B cell (primary cell): ENCODE data around the gene POLR2C. TPM values are rescaled to one million over a fixed set of nuclear protein-coding genes. Genes with fewer than 3 reads are reported as not detected.

Experiments used
- ATAC-seq: fragments of 200-7000 bp; cut with Tn5 transposase; one replicate; pipeline ENCODE4 v1.10.0; 2021; ENCODE audit warnings: low read depth, mild to moderate bottlenecking, moderate number of reproducible peaks, moderate library complexity
- CTCF ChIA-PET: fragments of 350-600 bp; sonication (Branson Sonifier 250); formaldehyde crosslinking; loops from one replicate; lab custom pipeline; 2021; ENCODE audit warnings: antibody characterized with exemption, inconsistent platforms; lab: Charles Lee
- POLR2A ChIA-PET: fragments of 350-600 bp; sonication (Branson Sonifier 250); formaldehyde crosslinking; loops from one replicate; lab custom pipeline; 2021; ENCODE audit warnings: antibody characterized with exemption; lab: Charles Lee
- DNase-seq: peaks from one replicate; pipeline ENCODE4 v3.0.0; 2013
- H2AFZ ChIP-seq: 2 replicates; pipeline ENCODE4 v1.6.1; 2012; ENCODE audit warnings: mild to moderate bottlenecking, low read depth, low read length; ENCODE audit not compliant: insufficient read depth, poor library complexity, severe bottlenecking
- H3K27ac ChIP-seq, 2 donors: 1 replicate in 1 of 2; 2 replicates in 1 of 2; pipeline ENCODE4 v1.5.1; 2012 to 2013; ENCODE audit warnings: low read length in 2 of 2, mild to moderate bottlenecking in 2 of 2, moderate library complexity in 1 of 2
- H3K27me3 ChIP-seq, 4 experiments: fragments of 200-600 bp in 1 of 4; sonication (generic) in 1 of 4; replicated peaks in 1 of 4; 1 replicate in 2 of 4; 2 replicates in 2 of 4; pipeline versions ENCODE4 v1.6.1 to v1.7.0; 2013 to 2016; ENCODE audit warnings: low read length in 3 of 4, mild to moderate bottlenecking in 2 of 4, mixed read lengths in 1 of 4, moderate library complexity in 1 of 4; ENCODE audit not compliant: insufficient read depth in 4 of 4, control insufficient read depth in 3 of 4; ENCODE audit errors: control extremely low read depth in 1 of 4
- H3K36me3 ChIP-seq, 2 experiments: replicated peaks in 1 of 2; 1 replicate in 1 of 2; 2 replicates in 1 of 2; pipeline versions ENCODE4 v1.6.1 to v1.7.1; 2013; ENCODE audit warnings: low read length in 1 of 2; ENCODE audit not compliant: insufficient read depth in 2 of 2, control insufficient read depth in 1 of 2; ENCODE audit errors: control extremely low read depth in 1 of 2, extremely low read depth in 1 of 2
- H3K4me1 ChIP-seq, 2 donors: fragments of 200-600 bp in 1 of 2; sonication (generic) in 1 of 2; 1 replicate in 1 of 2; 2 replicates in 1 of 2; pipeline versions ENCODE4 v1.5.1 to v1.6.1; 2013 to 2017; ENCODE audit warnings: low read length in 2 of 2; ENCODE audit not compliant: control insufficient read depth in 2 of 2, insufficient read depth in 2 of 2
- H3K4me2 ChIP-seq: replicated peaks from 2 replicates; pipeline ENCODE3; 2012; ENCODE audit warnings: mild to moderate bottlenecking, low read depth, low read length; ENCODE audit not compliant: poor library complexity, severe bottlenecking
- H3K4me3 ChIP-seq, 5 experiments: fragments of 200-600 bp in 1 of 5; sonication (generic) in 1 of 5; 1 replicate in 3 of 5; 2 replicates in 2 of 5; pipeline versions ENCODE4 v1.5.1 to v1.7.0; 2011 to 2016; ENCODE audit warnings: low read length in 4 of 5, mild to moderate bottlenecking in 4 of 5, low read depth in 2 of 5, control low read depth in 1 of 5, moderate library complexity in 1 of 5; ENCODE audit not compliant: insufficient read depth in 1 of 5; ENCODE audit errors: control extremely low read depth in 1 of 5, extremely low read depth in 1 of 5
- H3K79me2 ChIP-seq: fragments of 200-600 bp; sonication (generic); one replicate; pipeline ENCODE4 v1.6.0; 2016; ENCODE audit warnings: low read length; ENCODE audit not compliant: control insufficient read depth, insufficient read depth
- H3K9ac ChIP-seq: fragments of 200-600 bp; sonication (generic); 2 replicates; pipeline ENCODE4 v1.6.1; 2017; ENCODE audit warnings: mild to moderate bottlenecking, low read length, moderate library complexity
- H3K9me3 ChIP-seq, 3 donors: one replicate each; pipeline versions ENCODE4 v1.6.1 to v1.7.1; 2013; ENCODE audit warnings: low read length in 2 of 3; ENCODE audit not compliant: control insufficient read depth in 2 of 3, insufficient read depth in 1 of 3; ENCODE audit errors: control extremely low read depth in 1 of 3
- H4K20me1 ChIP-seq: 2 replicates; pipeline ENCODE4 v1.6.0; 2012; ENCODE audit warnings: mild to moderate bottlenecking, low read length; ENCODE audit not compliant: insufficient read depth, control insufficient read depth, poor library complexity, severe bottlenecking
- H3K27ac Mint-ChIP-seq: one replicate; pipeline ENCODE4 v1.8.0; 2021; ENCODE audit warnings: mixed read lengths
- H3K27me3 Mint-ChIP-seq: one replicate; pipeline ENCODE4 v1.8.0; 2021; ENCODE audit warnings: mixed read lengths
- H3K4me1 Mint-ChIP-seq: one replicate; pipeline ENCODE4 v1.8.0; 2021; ENCODE audit warnings: mixed read lengths
- H3K4me3 Mint-ChIP-seq: one replicate; pipeline ENCODE4 v1.8.0; 2021; ENCODE audit warnings: mixed read lengths
- H3K9me3 Mint-ChIP-seq: one replicate; pipeline ENCODE4 v1.8.0; 2022; ENCODE audit warnings: mixed read lengths; ENCODE audit not compliant: insufficient read depth
- EZH2 ChIP-seq: IDR thresholded peaks from 2 replicates; pipeline ENCODE4 v1.6.1; 2012; ENCODE audit warnings: borderline replicate concordance, low read depth, mild to moderate bottlenecking, moderate library complexity, low read length; ENCODE audit not compliant: insufficient read depth, poor library complexity, severe bottlenecking
- WGBS: methylation state at CpG from one replicate; pipeline ENCODE4 v1.1.5; 2013; ENCODE audit warnings: missing lambda C conversion rate; ENCODE audit not compliant: insufficient coverage; 5-methylcytosine and 5-hydroxymethylcytosine counted together
- intact Hi-C: fragments of 100-400 bp; cut with micrococcal nuclease; formaldehyde crosslinking; loops from one replicate; pipeline ENCODE4 v1.10.0; 2022
- polyA plus RNA-seq: library from polyadenylated mRNA; depleted of rRNA; stranded (reverse); fragments of >200 nt; gene quantifications from 2 replicates; pipeline ENCODE4 v1.2.3, GENCODE V29; 2012
- total RNA-seq, 2 donors: library from RNA; stranded (reverse); fragments of 120-200 nt in 1 of 2; gene quantifications; 1 replicate in 1 of 2; 2 replicates in 1 of 2; pipeline versions ENCODE4 v1.2.3 to v1.2.4, GENCODE V29; 2013 to 2022
- TF ChIP-seq, protein P1 (sequence below): fragments of 200-600 bp; IDR thresholded peaks from one replicate; pipeline ENCODE4 v1.8.0; 2022; ENCODE audit warnings: antibody characterized with exemption, mild to moderate bottlenecking

Gene POLR2C
- total and polyA plus RNA-seq, 2 donors (not counting 1 experiment from before 2014, with no cell fraction given) = 57.8 to 70.1 TPM

GRCh38 chr16:57489229-57489628, 26.8 kb downstream of the POLR2C start:
- ATAC-seq (no peak), DNase-seq (no peak)
- Histone ChIP-seq H4K20me1 (no peaks in the 10 kb centered on the region), H3K9me3 (peaks cover 0 to 8% (median 0%) of the 10 kb centered on the region in 3 donors), H3K27me3 (peaks cover 0 to 12% (median 3%) of the 10 kb centered on the region in 4 experiments), H3K27ac (no peak overlapping the region), H2AFZ (no peak overlapping the region), H3K79me2 (no peaks in the 10 kb centered on the region), H3K4me3 (no peak overlapping the region), H3K36me3 (no peaks in the 10 kb centered on the region), H3K4me2 (no peak overlapping the region), H3K9ac (no peak overlapping the region), H3K4me1 (peaks cover 22 to 37% of the 10 kb centered on the region in 2 donors)
- H3K4me1 Mint-ChIP-seq = peaks cover 24% of the 10 kb centered on the region
- POLR2A ChIA-PET = no interaction called here
- no peak overlapping the region for H3K4me3 Mint-ChIP-seq
- intact Hi-C loops = no loop called here
- WGBS = 96% methylated on average over 3 of the region's 5 CpGs
- H3K27me3 Mint-ChIP-seq = peaks cover 3% of the 10 kb centered on the region
- TF ChIP-seq, protein P1, sequence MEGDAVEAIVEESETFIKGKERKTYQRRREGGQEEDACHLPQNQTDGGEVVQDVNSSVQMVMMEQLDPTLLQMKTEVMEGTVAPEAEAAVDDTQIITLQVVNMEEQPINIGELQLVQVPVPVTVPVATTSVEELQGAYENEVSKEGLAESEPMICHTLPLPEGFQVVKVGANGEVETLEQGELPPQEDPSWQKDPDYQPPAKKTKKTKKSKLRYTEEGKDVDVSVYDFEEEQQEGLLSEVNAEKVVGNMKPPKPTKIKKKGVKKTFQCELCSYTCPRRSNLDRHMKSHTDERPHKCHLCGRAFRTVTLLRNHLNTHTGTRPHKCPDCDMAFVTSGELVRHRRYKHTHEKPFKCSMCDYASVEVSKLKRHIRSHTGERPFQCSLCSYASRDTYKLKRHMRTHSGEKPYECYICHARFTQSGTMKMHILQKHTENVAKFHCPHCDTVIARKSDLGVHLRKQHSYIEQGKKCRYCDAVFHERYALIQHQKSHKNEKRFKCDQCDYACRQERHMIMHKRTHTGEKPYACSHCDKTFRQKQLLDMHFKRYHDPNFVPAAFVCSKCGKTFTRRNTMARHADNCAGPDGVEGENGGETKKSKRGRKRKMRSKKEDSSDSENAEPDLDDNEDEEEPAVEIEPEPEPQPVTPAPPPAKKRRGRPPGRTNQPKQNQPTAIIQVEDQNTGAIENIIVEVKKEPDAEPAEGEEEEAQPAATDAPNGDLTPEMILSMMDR = no peak
- no peak for TF ChIP-seq EZH2
- no peaks in the 10 kb centered on the region for H3K9me3 Mint-ChIP-seq
- no peak overlapping the region for H3K27ac Mint-ChIP-seq
- CTCF ChIA-PET = interaction anchor here (1.0 to 2.1 kb wide), 3 partner anchors 10 to 87 kb away, joined by 4 to 5 read pairs (median 4); no protein-coding TSS in a partner anchor

DNA sequence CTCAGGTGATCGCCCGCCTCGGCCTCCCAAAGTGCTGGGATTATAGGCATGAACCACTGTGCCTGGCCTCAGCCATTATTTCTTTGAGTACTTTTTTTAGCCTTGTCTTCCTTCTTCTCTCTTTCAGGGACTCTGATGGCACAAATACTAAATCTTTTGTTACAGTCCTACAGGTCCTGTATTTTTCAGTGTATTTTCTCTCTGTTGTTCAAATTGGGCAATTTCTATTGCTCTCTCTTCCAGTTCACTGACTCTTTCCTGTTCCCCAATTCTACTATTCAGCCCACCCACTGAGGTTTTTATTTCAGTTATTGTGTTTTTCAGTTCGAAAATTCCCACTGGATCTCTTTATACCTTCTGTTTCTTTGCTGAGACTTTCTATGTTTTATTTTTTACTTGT, 31.3 kb downstream of the POLR2C start:
- no peak overlapping the region for H2AFZ ChIP-seq
- H3K27me3 Mint-ChIP-seq = peaks cover 3% of the 10 kb centered on the region
- H3K27ac Mint-ChIP-seq = no peak overlapping the region
- H3K4me2 ChIP-seq = peak overlapping the region; percentile 34
- no peaks in the 10 kb centered on the region for H4K20me1 ChIP-seq
- H3K9me3 ChIP-seq = peaks cover 0 to 8% (median 0%) of the 10 kb centered on the region in 3 donors
- H3K79me2 ChIP-seq = no peaks in the 10 kb centered on the region
- POLR2A ChIA-PET = no interaction called here
- DNase-seq (no peak), ATAC-seq (no peak)
- H3K27ac ChIP-seq = no peak overlapping the region
- peaks cover 11% of the 10 kb centered on the region for H3K4me1 Mint-ChIP-seq
- H3K4me3 Mint-ChIP-seq = no peak overlapping the region
- H3K9ac ChIP-seq = peak overlapping the region; percentile 16
- intact Hi-C loops = no loop called here
- no peaks in the 10 kb centered on the region for H3K36me3 ChIP-seq
- no peaks in the 10 kb centered on the region for H3K27me3 ChIP-seq
- H3K4me3 ChIP-seq = no peak overlapping the region
- peaks cover 13 to 25% of the 10 kb centered on the region in 2 donors for H3K4me1 ChIP-seq
- WGBS = 87% methylated on average over 3 of the region's 4 CpGs
- CTCF ChIA-PET = no interaction called here
- no peaks in the 10 kb centered on the region for H3K9me3 Mint-ChIP-seq
- TF ChIP-seq EZH2 = no peak
